NCI-H524 treated with DMSO at 0.1 percent for 48 hours (cell line): Measurements from ENCODE around the gene REPS1.
A peak's percentile ranks its signal among the peaks of the same experiment; 100 is the strongest.

Experiments used
- DNase-seq: peaks from one replicate; lab custom pipeline; 2025; lab: John Stamatoyannopoulos, UW

The REPS1 gene

DNA sequence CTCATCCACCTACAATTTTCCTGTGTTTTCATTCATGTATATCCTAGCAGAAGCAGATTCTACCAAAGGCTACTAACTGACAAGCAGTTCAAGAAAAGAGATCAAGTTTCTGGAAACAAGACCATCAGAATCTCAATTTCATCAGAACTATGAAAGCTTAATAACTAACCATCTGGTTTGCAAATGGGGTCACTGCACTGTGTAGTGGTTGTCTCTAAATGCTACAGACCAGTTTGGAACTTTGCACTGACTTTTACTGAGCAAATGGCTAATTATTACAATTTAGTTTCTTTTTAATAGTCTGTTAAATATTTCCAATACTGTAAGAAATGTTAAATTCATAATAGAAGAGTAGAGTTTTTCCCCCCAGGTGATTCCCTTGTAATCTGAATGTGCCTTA, 64.5 kb downstream of the REPS1 start:
- DNase-seq, result peak; percentile 86

DNA sequence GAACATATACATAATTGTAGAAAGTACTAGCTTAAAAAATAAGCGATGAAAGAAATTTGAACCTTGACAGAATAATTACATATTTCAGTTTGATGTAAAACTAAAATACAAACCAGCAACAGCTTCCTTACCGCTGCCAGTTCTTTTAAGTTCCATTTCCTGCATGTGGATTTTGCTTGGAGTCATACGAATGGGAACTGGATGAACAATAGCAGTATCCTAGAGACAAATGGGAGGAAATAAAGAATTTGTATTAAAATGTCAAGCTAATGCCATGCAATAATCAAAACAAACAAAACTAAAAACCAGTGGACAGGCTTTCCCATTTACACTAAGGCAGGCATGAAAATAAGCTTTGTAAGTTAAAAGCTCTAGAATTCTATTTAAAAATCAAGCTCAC, 67.1 kb downstream of the REPS1 start:
- no peak for DNase-seq

DNA sequence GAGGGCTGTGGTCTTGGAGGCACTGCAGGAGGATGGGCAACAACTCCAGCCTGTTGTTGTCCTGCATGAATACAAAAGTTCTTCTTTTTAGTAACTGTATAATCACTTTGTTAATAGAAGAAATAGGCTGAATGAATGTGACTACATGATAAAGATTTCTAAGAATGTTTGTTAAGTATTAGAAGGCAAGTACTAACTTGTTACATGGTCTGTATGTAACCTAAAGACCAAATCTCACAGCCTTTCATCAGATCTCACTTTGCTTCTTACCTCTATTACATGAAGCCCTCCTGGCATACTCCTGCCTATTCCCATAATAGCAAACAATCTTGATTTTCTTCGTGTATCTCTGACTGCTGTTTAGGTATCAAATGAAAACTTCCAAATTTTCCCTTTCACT, 73.4 kb downstream of the REPS1 start:
- DNase-seq, result no peak

DNA sequence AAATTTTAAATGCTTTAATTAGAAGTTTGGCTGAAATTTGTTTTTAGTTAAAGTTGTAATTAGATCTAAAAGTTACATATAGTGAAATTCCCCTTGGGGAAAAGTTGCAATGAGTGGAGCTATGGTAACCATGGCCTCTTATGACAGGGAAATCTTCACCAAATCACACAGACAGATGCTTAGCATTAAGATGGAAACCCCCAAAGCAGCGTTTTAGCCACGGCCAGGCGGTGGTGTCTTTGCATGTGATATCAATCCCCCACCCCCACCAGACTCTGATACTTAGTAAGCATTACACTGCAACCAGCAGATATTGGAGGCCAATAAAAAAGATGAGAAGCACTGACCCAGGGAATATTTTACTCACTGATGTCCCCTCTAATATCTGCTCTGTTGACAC, 75.7 kb downstream of the REPS1 start:
- DNase-seq, result no peak

DNA sequence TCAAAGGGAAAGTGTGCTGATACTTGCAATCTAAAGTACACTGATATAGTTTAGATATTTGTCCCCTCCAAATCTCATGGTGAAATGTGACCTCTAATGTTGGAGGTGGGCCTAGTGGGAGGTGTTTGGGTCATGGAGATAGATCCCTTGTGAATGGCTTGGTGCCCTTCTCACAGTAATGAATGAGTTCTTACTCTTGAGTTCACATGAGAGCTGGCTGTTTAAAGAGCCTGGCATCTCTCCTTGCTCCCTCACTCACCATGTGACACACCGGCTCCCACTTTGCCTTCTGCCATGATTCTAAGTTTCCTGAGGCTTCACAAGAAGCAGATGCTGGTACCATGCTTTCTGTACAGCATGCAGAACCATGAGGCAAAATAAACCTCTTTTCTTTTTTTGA, 78.1 kb downstream of the REPS1 start:
- DNase-seq, result no peak

DNA sequence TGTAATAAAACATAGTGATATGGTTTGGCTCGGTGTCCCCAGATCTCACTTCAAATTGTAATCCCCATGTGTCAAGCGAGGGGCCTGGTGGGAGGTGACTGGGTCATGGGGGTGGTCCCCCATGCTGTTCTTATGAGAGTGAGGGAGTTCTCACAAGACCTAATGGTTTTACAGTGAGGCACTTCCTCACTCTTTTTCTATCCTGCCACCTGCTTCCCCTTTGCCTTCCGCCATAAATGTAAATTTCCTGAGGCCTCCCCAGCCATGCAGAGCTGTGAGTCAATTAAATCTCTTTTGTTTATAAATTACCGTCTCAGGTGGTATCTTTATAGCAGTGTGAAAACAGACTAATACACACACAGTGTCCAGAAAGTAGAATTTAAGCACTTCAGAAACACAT, 78.5 kb downstream of the REPS1 start:
- no peak for DNase-seq

DNA sequence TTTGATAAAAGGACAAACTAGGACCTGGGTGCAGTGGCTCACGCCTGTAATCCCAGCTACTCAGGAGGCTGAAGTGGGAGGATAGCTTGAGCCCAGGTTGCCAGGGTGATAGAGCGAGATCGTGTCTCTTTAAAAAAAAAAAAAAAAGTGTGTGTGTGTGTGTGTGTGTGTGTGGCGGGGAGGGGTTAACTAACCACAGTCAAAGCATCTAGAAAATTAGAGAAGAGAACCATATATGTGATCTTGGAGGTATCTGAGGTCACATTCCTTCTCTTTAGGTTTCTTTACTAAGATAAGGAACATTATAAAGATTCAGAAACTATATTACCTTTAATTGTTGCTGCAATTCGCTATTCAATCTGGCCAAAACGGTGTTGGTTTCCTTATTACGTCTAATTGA, 80.9 kb downstream of the REPS1 start:
- DNase-seq, result no peak

DNA sequence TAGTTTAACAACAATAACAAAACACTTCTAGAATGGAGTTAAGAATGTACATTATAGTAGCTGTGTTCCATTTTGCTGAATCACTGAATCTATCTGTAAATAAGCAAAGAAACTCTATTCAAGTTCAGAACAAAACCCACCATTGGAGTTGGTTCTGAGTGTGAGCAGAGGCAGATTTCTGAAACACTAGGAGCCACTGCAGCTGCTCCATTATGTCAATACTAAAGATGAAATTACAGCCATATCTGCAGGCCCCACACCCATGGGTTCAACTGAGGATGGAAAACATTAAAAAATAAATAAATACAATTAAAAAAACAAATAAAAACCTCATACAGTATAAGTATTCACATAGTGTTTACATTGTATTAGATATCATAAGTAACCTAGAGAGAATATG, 91.0 kb downstream of the REPS1 start:
- DNase-seq, result no peak

DNA sequence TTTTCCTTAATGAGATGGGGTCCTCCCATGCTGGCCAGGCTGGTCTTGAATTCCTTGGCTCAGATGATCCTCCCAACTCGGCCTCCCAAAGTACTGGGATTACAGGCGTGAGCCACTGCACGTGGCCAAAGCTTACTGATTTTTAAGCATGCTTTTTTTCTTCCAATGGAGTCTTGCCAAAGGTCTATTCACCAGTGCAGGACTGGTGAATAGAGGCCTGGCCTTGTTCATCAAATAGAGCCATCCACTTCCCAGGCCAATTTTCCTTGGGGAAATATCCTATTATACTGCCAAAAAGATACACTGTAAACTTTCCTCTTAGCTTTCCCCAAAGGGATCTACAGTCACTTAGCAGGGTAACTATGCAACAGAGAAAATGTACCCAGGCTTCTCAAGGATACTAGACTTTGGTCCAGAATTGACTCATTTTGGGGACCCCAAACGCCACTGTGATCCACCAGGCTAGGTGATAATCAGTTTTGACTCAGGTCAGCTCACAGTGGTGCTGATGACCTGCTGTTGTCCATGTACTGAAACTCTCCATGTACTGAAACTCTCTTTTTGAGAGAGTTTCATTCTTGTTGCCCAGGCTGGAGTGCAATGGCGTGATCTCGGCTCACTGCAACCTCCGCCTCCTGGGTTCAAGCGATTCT, 91.8 kb downstream of the REPS1 start:
- no peak for DNase-seq

DNA sequence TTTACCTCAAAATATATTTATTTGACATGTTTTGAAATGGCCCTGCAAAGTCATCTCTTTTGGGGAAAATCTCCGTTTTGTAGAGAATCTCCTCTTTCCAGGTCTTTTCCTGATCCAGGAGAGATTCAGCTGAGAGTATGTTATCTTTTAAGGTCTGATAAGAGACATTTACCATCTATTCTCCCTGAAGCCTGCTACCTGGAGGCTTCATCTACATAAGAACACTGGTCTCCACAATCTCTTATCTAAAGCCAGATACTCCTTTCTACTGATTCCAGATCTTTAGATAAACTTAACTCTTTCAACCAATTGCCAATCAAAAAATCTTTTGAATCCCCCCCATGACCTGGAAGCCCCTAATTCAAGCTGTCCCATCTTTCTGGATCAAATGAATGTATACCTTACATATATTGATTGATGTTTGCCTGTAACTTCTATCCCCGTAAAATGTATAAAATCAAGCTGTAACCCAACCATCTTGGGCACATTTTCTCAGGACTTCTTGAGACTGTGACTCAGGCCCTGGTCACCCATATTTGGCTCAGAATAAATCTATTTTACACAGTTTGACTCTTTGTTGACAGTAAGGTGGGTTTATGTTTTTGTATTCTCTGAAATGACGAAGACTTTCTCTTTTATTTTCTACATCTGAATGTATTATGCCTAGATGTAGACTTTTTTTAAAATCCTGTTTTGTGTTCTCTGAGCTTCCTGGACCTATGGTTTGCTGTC, 96.6 kb downstream of the REPS1 start:
- no peak for DNase-seq

DNA sequence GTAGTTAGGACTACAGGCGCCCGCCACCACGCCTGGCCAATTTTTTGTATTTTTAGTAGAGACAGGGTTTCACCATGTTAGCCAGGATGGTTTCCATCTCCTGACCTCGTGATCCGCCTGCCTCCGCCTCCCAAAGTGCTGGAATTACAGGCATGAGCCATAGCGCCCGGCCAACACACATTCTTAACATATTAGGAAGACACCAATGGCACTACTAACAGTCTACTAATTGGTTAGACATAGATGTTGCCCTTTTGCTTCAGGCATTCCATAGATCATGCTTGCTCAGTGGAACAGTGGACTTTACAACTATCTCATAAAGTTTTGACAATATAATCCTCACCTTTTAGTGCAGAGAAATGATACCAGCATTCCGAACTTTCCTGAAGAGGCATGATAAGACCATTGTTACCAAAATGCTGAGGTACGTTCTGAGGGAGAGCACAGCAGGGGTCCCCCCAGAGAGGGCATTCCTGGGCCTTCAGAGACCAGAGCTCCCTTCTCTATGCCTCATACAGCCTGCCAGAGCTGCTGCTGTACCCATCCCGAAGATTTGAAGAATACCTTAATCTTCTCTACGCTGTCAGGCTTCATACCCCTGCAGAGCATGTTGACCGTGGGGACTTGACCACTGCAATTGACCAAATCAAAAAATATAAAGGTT, 102.8 kb downstream of the REPS1 start:
- no peak for DNase-seq

DNA sequence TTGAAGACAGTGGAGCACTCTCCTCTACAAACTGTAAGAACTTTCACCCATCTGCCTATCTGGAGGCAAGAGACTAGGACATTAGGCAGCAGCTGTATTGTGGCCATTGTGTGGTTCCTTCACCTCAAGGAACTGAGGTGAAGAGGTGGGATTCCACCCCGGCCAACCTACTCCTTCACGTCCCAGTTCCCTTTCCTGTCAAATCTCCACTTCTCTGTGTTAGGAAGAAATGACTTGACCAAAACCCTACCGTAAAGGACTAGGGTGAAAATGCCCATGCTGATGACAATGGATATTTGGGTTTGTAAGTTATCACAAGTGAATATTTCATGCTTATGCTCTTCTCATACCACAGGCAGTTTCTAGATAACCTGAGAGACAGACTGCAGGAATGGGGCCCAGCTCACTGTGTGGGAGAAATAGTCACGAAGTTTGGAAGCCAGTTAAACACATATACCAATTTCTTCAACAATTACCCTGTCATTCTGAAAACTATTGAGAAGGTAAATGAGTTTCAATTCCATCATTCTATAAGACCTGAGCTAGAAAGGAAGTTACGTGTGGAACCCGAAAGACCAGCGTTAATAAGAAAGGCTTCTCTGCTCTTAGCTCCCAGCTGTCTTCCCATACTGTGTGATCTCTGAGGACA, 105.6 kb downstream of the REPS1 start:
- DNase-seq, result no peak

DNA sequence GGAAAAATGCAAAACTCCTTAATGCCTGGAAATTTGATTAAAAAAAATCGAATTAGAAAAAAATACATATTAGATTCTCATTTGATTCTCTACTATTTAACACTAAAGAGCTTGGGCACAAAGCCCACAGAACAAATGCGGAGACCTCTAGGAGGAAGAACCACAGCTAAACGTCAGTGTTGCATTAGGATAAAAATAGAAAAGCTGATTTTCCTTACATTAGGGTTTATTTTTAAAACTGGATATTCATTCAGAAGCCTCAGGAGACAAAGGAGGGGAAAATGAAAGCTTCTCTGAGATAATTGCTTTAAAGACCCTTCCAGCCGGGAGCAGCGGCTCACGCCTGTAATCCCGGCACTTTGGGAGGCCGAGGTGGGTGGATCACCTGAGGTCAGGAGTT, 114.9 kb downstream of the REPS1 start:
- no peak for DNase-seq

DNA sequence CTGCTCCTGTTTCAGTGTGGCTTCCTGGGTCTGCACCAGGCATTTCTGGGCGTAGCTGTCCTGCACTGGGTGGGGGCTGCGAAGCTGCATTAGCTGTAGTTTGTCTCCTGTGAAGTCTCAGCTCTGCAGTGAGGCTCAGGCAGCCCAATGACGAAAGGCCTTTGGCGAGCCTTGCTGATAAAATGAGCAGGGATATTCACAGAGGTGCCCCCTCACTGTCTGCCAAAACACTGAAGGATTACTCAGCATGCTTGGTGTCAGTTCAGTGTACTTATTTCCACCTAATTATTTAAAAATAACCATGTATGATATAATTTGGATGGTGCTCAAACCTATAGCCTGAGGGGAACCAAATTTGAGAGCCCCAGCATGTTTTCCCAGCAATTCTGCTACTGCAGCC, 118.7 kb downstream of the REPS1 start:
- DNase-seq, result no peak

DNA sequence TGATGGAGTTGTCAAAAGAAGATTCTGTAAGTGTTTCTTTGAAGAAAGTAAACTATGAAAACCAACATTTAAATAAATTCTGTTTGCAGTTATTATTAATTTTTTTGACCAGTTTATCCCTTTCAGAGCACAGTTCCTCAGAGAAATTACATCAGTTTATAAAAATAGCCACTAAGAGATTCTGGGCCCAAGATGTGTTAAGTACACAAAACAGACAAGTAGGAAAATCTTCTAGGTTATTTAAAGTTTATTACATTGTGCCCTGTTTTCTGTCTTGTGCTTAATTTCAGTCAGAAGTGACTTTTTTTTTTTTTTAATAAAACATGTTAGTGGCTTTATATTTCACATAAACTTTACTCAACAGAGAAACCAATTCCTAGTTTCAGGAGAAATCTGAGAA, 119.9 kb downstream of the REPS1 start:
- DNase-seq, result no peak

DNA sequence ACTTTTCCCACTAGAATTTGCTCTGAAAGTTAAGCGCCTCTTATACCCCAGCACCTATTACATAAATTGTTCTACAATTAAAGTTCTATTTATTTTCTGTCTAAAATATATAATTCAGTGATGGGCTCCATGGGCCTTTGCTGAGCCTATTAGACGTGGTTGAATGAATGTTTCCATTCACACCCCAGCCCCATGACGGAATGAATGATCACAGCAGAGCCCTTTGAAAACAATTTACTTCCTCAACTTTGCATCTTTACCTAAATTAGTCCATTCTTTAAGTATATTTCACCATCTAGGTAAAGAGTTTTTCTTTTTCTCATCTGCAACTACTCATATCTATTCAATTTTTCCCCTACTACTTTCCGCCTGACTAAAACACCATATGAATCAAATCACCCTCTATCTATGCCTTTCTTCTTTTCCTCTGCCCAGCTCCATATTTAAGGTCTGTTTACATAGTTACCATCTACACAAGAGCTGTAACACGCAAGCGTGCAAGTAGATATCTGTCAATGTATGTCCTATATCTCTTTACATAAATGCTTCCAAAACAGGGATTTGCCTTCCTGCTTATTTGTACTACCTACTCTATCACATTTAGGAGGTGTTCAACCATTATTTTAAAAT, 122.5 kb downstream of the REPS1 start:
- no peak for DNase-seq

DNA sequence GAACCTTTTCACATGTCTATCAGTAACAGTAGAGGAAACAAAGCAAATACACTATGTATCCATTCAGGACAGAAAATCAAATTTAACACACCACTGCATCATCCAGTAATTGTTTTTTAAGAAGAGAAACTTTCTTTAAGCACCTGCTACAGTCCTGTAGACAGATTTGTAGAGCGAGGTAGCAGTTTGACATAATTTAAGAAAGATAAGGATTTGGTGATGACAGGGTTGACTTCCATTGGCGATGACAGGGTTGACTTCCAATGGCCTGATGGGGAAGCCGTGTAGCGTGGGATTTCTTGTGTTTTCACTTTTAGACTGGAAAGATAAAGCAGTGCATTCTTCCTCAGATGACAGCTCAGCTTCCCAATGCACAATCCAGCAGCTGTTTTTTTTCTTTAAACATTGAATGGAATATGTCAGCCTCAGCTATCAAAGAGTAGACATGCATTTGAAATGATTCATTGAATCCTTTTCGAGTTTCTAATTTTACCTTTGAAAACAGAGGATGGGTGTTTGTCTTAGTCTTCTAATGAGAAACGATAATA, 123.6 kb downstream of the REPS1 start:
- no peak for DNase-seq

DNA sequence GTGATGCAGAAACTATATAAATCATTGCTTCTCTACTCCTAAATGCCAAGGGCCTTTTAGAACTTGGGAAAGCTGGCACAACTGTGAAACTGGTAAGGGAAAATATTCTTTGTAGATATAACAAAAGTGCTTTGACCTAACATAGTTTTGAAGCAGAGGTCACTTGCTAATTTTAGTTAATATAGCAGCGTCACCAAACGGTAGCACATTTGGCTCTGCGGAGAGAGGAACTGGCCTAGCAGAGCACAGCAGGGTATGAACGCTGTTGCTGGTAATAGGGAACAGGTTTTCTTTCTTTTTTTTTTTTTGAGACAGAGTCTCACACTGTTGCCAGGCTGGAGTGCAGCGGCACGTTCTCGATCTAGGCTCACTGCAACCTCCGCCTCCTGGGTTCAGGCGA, 124.7 kb downstream of the REPS1 start:
- no peak for DNase-seq

DNA sequence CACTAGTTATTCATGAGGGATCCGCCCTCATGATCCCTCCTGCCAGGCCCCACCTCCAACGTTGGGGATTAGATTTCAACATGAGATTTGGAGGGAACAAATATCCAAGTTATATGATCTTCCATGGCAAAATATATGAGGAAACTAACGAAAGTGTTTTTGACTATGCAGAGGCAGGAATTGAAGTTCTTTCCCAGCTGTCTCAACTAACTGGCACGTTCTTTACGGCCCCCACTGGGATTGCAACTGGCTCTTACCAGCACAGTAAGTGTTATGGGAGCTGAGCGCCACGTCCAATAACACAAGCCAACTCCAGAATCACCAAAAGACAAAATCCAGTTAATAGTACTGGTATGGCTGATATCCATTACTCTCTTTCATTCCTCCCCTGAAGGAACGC, 125.6 kb downstream of the REPS1 start:
- no peak for DNase-seq

DNA sequence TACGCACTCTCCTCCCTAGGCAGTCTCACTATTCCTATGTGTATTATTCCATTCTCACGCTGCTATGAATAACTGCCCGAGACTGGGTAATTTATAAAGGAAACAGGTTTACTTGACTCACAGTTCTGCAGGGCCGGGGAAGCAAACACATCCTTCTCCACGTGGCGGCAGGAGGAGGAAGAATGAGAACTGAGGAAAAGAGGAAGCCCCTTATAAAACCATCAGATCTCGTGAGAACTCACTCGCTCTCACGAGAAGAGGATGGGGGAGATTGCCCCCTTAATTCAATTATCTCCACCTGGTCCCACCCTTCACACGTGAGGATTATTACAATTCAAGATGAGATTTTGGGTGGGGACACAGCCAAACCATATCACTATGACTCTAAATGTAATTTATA, 130.3 kb downstream of the REPS1 start:
- no peak for DNase-seq

DNA sequence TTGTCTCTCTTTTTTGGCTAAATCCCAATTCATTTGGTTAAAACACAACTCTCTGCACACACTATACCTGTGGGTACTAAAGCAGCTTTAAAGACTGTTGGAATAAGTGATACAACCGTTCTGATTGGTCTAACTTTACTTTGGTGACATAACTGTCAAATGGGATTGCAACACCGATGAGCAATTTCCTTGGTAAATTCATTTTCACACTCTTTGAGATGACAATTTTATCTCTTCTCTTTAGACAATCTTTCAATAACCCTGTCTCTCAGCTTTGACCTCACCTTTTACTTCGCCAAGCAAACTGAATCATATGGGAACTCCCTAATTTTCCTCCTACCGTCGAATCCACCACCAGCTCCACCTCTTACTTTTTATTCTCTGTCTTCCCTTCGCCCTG, 131.4 kb downstream of the REPS1 start:
- DNase-seq, result no peak
